HepG2 (cell line): ENCODE measurements around the gene C2CD3. TPM values are rescaled to one million over a fixed set of nuclear protein-coding genes. Genes with fewer than 3 reads are reported as not detected.

Source experiments
- EED ChIP-seq: sonication (generic); formaldehyde crosslinking; IDR thresholded peaks from 2 replicates; pipeline ENCODE4 v1.5.0; 2020; ENCODE audit warnings: mild to moderate bottlenecking, missing genetic modification reagents
- MAFF ChIP-seq: IDR thresholded peaks from 2 replicates; pipeline ENCODE4 v1.6.1; 2011; ENCODE audit warnings: low read depth, low read length, improper control_type of control experiment
- NR3C1 ChIP-seq: sonication (generic); formaldehyde crosslinking; IDR thresholded peaks from 2 replicates; pipeline ENCODE4 v1.4.0; 2020; ENCODE audit warnings: missing genetic modification reagents
- ZNF556 ChIP-seq: sonication (generic); formaldehyde crosslinking; IDR thresholded peaks from 2 replicates; pipeline ENCODE4 v1.4.0; 2020; ENCODE audit warnings: mild to moderate bottlenecking, missing genetic modification reagents, borderline replicate concordance
- ZNF747 ChIP-seq: sonication (generic); formaldehyde crosslinking; IDR thresholded peaks from 2 replicates; pipeline ENCODE4 v1.8.1; 2023; ENCODE audit warnings: missing genetic modification reagents, mild to moderate bottlenecking, borderline replicate concordance
- ZNF749 ChIP-seq: sonication (generic); formaldehyde crosslinking; IDR thresholded peaks from 2 replicates; pipeline ENCODE4 v1.8.0; 2022; ENCODE audit warnings: mild to moderate bottlenecking, missing genetic modification reagents, moderate library complexity, borderline replicate concordance
- polyA plus RNA-seq, 8 experiments: library from polyadenylated mRNA; depleted of rRNA in 3 of 8; stranded (reverse) in 7 of 8; unstranded in 1 of 8; fragments of >200 nt; fragmentation: Illumina TruSeq in 4 of 8; extraction: Trizol in 4 of 8; gene quantifications; 2 replicates each; pipeline versions ENCODE4 v1.2.1 to v1.2.3, GENCODE V29; 2011 to 2016; ENCODE audit warnings: low read depth in 4 of 8, missing spikeins in 1 of 8, mixed read lengths in 1 of 8; ENCODE audit not compliant: insufficient read depth in 1 of 8
- total RNA-seq, 5 experiments: library from RNA; depleted of rRNA; stranded (reverse); fragments of >200 nt; fragmentation: Illumina TruSeq; extraction: Trizol; gene quantifications; 2 replicates each; pipeline ENCODE4 v1.2.3, GENCODE V29; 2016; ENCODE audit warnings: low read depth in 1 of 5
- TF ChIP-seq, protein P1 (sequence below): sonication (generic); formaldehyde crosslinking; IDR thresholded peaks from 2 replicates; pipeline ENCODE4 v1.9.0; 2021; ENCODE audit warnings: mild to moderate bottlenecking, missing genetic modification reagents
- TF ChIP-seq, protein P2 (sequence below): sonication (generic); formaldehyde crosslinking; IDR thresholded peaks from 2 replicates; pipeline ENCODE4 v1.5.1; 2020; ENCODE audit warnings: mild to moderate bottlenecking, missing genetic modification reagents, moderate library complexity
- TF ChIP-seq, protein P3 (sequence below): sonication (generic); formaldehyde crosslinking; IDR thresholded peaks from 2 replicates; pipeline ENCODE4 v1.4.0; 2020; ENCODE audit warnings: missing genetic modification reagents
- TF ChIP-seq, protein P4 (sequence below): sonication (generic); formaldehyde crosslinking; IDR thresholded peaks from 2 replicates; pipeline ENCODE4 v1.4.0; 2020; ENCODE audit warnings: mild to moderate bottlenecking, missing genetic modification reagents

Gene C2CD3
- total and polyA plus RNA-seq, 2 of the 13 experiments (the other 11 are each of a cell fraction or from before 2014, with no cell fraction given), result 5.5 to 6.4 TPM

DNA sequence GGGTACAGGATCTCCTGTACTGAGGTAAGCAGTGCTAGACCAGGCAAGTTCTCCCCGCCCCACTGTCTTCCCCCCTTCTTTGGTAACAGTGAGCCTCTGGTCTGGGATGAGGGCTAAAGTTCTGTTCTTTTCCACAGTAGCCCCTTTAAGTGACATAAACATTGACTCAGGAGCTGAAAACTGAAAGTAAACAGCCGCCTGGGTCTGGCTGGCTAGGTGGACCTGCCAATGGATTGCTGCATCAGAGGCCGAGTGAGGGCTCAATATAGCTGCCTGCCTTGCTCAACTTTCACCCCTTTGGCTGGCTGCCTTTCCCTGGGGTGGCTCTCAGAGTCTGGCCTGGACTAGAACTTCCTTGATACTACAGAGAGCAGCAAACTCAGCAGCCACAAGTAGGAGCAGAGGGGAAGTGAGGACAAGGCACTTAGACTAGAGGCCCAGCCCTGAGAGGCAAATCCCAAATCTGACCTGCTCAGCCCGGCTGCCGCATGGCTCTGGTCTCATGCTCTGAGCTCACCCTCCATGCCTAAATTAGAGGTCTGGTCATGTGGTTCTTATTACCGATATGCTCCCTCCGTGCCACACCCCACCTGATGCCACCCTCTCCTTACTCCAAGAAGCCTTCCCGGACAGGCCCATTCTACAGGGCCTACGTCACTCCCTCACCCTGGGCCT lies 152.3 kb downstream of the C2CD3 start (continued):
- TF ChIP-seq, protein P1, sequence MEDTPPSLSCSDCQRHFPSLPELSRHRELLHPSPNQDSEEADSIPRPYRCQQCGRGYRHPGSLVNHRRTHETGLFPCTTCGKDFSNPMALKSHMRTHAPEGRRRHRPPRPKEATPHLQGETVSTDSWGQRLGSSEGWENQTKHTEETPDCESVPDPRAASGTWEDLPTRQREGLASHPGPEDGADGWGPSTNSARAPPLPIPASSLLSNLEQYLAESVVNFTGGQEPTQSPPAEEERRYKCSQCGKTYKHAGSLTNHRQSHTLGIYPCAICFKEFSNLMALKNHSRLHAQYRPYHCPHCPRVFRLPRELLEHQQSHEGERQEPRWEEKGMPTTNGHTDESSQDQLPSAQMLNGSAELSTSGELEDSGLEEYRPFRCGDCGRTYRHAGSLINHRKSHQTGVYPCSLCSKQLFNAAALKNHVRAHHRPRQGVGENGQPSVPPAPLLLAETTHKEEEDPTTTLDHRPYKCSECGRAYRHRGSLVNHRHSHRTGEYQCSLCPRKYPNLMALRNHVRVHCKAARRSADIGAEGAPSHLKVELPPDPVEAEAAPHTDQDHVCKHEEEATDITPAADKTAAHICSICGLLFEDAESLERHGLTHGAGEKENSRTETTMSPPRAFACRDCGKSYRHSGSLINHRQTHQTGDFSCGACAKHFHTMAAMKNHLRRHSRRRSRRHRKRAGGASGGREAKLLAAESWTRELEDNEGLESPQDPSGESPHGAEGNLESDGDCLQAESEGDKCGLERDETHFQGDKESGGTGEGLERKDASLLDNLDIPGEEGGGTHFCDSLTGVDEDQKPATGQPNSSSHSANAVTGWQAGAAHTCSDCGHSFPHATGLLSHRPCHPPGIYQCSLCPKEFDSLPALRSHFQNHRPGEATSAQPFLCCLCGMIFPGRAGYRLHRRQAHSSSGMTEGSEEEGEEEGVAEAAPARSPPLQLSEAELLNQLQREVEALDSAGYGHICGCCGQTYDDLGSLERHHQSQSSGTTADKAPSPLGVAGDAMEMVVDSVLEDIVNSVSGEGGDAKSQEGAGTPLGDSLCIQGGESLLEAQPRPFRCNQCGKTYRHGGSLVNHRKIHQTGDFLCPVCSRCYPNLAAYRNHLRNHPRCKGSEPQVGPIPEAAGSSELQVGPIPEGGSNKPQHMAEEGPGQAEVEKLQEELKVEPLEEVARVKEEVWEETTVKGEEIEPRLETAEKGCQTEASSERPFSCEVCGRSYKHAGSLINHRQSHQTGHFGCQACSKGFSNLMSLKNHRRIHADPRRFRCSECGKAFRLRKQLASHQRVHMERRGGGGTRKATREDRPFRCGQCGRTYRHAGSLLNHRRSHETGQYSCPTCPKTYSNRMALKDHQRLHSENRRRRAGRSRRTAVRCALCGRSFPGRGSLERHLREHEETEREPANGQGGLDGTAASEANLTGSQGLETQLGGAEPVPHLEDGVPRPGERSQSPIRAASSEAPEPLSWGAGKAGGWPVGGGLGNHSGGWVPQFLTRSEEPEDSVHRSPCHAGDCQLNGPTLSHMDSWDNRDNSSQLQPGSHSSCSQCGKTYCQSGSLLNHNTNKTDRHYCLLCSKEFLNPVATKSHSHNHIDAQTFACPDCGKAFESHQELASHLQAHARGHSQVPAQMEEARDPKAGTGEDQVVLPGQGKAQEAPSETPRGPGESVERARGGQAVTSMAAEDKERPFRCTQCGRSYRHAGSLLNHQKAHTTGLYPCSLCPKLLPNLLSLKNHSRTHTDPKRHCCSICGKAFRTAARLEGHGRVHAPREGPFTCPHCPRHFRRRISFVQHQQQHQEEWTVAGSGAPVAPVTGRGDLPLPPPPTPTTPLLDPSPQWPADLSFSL (CRISPR knock-in tag), result no peak
- TF ChIP-seq, protein P2, sequence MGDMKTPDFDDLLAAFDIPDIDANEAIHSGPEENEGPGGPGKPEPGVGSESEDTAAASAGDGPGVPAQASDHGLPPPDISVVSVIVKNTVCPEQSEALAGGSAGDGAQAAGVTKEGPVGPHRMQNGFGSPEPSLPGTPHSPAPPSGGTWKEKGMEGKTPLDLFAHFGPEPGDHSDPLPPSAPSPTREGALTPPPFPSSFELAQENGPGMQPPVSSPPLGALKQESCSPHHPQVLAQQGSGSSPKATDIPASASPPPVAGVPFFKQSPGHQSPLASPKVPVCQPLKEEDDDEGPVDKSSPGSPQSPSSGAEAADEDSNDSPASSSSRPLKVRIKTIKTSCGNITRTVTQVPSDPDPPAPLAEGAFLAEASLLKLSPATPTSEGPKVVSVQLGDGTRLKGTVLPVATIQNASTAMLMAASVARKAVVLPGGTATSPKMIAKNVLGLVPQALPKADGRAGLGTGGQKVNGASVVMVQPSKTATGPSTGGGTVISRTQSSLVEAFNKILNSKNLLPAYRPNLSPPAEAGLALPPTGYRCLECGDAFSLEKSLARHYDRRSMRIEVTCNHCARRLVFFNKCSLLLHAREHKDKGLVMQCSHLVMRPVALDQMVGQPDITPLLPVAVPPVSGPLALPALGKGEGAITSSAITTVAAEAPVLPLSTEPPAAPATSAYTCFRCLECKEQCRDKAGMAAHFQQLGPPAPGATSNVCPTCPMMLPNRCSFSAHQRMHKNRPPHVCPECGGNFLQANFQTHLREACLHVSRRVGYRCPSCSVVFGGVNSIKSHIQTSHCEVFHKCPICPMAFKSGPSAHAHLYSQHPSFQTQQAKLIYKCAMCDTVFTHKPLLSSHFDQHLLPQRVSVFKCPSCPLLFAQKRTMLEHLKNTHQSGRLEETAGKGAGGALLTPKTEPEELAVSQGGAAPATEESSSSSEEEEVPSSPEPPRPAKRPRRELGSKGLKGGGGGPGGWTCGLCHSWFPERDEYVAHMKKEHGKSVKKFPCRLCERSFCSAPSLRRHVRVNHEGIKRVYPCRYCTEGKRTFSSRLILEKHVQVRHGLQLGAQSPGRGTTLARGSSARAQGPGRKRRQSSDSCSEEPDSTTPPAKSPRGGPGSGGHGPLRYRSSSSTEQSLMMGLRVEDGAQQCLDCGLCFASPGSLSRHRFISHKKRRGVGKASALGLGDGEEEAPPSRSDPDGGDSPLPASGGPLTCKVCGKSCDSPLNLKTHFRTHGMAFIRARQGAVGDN (CRISPR knock-in tag), result peak; percentile 90
- TF ChIP-seq ZNF556 (CRISPR knock-in tag) (no peak), ZNF749 (CRISPR knock-in tag) (no peak), NR3C1 (CRISPR knock-in tag) (no peak), ZNF747 (CRISPR knock-in tag) (peak; percentile 75; the same call in 1 of the 2 replicates), EED (CRISPR knock-in tag) (peak; percentile 56; the same call in 1 of the 2 replicates), MAFF (no peak)
- TF ChIP-seq, protein P3, sequence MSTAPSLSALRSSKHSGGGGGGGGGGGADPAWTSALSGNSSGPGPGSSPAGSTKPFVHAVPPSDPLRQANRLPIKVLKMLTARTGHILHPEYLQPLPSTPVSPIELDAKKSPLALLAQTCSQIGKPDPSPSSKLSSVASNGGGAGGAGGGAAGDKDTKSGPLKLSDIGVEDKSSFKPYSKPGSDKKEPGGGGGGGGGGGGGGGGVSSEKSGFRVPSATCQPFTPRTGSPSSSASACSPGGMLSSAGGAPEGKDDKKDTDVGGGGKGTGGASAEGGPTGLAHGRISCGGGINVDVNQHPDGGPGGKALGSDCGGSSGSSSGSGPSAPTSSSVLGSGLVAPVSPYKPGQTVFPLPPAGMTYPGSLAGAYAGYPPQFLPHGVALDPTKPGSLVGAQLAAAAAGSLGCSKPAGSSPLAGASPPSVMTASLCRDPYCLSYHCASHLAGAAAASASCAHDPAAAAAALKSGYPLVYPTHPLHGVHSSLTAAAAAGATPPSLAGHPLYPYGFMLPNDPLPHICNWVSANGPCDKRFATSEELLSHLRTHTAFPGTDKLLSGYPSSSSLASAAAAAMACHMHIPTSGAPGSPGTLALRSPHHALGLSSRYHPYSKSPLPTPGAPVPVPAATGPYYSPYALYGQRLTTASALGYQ (CRISPR knock-in tag), result peak; percentile 65; the same call in 1 of the 2 replicates
- TF ChIP-seq, protein P4, sequence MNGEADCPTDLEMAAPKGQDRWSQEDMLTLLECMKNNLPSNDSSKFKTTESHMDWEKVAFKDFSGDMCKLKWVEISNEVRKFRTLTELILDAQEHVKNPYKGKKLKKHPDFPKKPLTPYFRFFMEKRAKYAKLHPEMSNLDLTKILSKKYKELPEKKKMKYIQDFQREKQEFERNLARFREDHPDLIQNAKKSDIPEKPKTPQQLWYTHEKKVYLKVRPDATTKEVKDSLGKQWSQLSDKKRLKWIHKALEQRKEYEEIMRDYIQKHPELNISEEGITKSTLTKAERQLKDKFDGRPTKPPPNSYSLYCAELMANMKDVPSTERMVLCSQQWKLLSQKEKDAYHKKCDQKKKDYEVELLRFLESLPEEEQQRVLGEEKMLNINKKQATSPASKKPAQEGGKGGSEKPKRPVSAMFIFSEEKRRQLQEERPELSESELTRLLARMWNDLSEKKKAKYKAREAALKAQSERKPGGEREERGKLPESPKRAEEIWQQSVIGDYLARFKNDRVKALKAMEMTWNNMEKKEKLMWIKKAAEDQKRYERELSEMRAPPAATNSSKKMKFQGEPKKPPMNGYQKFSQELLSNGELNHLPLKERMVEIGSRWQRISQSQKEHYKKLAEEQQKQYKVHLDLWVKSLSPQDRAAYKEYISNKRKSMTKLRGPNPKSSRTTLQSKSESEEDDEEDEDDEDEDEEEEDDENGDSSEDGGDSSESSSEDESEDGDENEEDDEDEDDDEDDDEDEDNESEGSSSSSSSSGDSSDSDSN (CRISPR knock-in tag), result peak; percentile 96
